Neural crest cell (in vitro differentiated cells): ENCODE measurements around the gene RESP18. TPM values are rescaled to one million over a fixed set of nuclear protein-coding genes. Genes with fewer than 3 reads are reported as not detected.

Source experiments
- DNase-seq: peaks from one replicate; pipeline ENCODE4 v3.0.0; 2021; ENCODE audit warnings: low read depth, mixed read lengths, low spot score
- H3K27ac Mint-ChIP-seq: one replicate; pipeline ENCODE4 v1.8.0; 2021; ENCODE audit warnings: mild to moderate bottlenecking, mixed read lengths; ENCODE audit not compliant: unreplicated experiment
- H3K27me3 Mint-ChIP-seq: 2 replicates; pipeline ENCODE4 v1.8.0; 2021; ENCODE audit warnings: low read depth, mild to moderate bottlenecking, mixed read lengths
- H3K36me3 Mint-ChIP-seq: 2 replicates; pipeline ENCODE4 v1.8.0; 2021; ENCODE audit warnings: low read depth, mild to moderate bottlenecking, mixed read lengths
- H3K4me1 Mint-ChIP-seq: 2 replicates; pipeline ENCODE4 v1.8.0; 2021; ENCODE audit warnings: mixed read lengths
- H3K4me3 Mint-ChIP-seq: one replicate; pipeline ENCODE4 v1.8.0; 2021; ENCODE audit warnings: mild to moderate bottlenecking, mixed read lengths
- H3K9me3 Mint-ChIP-seq: 2 replicates; pipeline ENCODE4 v1.8.0; 2021; ENCODE audit warnings: mixed read lengths
- CTCF ChIP-seq: fragments of 200-600 bp; sonication (generic); conservative IDR thresholded peaks from 2 replicates; pipeline ENCODE4 v1.5.0; 2021; ENCODE audit warnings: antibody characterized with exemption, mild to moderate bottlenecking
- total RNA-seq: library from RNA; stranded (reverse); gene quantifications from 2 replicates; pipeline ENCODE4 v1.2.1, GENCODE V29; 2021

RESP18 gene
- total RNA-seq, 1 donor from 2014 or later: not detected

GRCh38 chr2:219368690-219369191 lies 36.2 kb upstream of the RESP18 start:
- Mint-ChIP-seq H3K9me3 (no peaks in the 10 kb centered on the region), H3K27ac (no peak overlapping the region), H3K4me3 (no peak overlapping the region), H3K4me1 (no peaks in the 10 kb centered on the region), H3K27me3 (no peaks in the 10 kb centered on the region), H3K36me3 (no peaks in the 10 kb centered on the region)
- TF ChIP-seq CTCF: no peak
- no peak for DNase-seq

- H3K4me1 Mint-ChIP-seq: no peaks in the 10 kb centered on the region
- H3K36me3 Mint-ChIP-seq: peaks cover 2% of the 10 kb centered on the region
- no peak overlapping the region for H3K4me3 Mint-ChIP-seq
- no peak for TF ChIP-seq CTCF
- no peaks in the 10 kb centered on the region for H3K9me3 Mint-ChIP-seq
- no peak for DNase-seq
- H3K27ac Mint-ChIP-seq: no peak overlapping the region
- H3K27me3 Mint-ChIP-seq: peaks cover 50% of the 10 kb centered on the region
Observed at GRCh38 chr2:219362524-219363164, 30.1 kb upstream of the RESP18 start.

GRCh38 chr2:219362072-219362471 lies 29.5 kb upstream of the RESP18 start:
- DNase-seq: no peak
- Mint-ChIP-seq H3K4me1 (no peaks in the 10 kb centered on the region), H3K27ac (no peak overlapping the region), H3K9me3 (no peaks in the 10 kb centered on the region), H3K27me3 (peaks cover 55% of the 10 kb centered on the region), H3K36me3 (peaks cover 2% of the 10 kb centered on the region), H3K4me3 (no peak overlapping the region)
- no peak for TF ChIP-seq CTCF

GRCh38 chr2:219358170-219359075 lies 25.9 kb upstream of the RESP18 start:
- Mint-ChIP-seq H3K27me3 (peaks cover 92% of the 10 kb centered on the region), H3K9me3 (no peaks in the 10 kb centered on the region), H3K36me3 (peaks cover 2% of the 10 kb centered on the region), H3K27ac (no peak overlapping the region), H3K4me1 (no peaks in the 10 kb centered on the region), H3K4me3 (no peak overlapping the region)
- TF ChIP-seq CTCF: no peak
- no peak for DNase-seq

- peaks cover 91% of the 10 kb centered on the region for H3K27me3 Mint-ChIP-seq
- H3K4me3 Mint-ChIP-seq: no peak overlapping the region
Observed at GRCh38 chr2:219356834-219357233, 24.3 kb upstream of the RESP18 start.

More at GRCh38 chr2:219356834-219357233, 24.3 kb upstream of the RESP18 start:
- no peaks in the 10 kb centered on the region for H3K4me1 Mint-ChIP-seq
- H3K36me3 Mint-ChIP-seq: no peaks in the 10 kb centered on the region
- H3K27ac Mint-ChIP-seq: no peak overlapping the region
- no peak for TF ChIP-seq CTCF
- DNase-seq: no peak
- H3K9me3 Mint-ChIP-seq: no peaks in the 10 kb centered on the region
